AG04450 (cell line): ENCODE results near the gene LEFTY1. TPM values are rescaled to one million over a fixed set of nuclear protein-coding genes. Genes with fewer than 3 reads are reported as not detected.
"Not testable (repeated sequence)": the region's sequence is repeated elsewhere in the genome, so short reads cannot be mapped to it uniquely, and the experiment has no call there.

Source experiments
- CTCF ChIA-PET: fragments of 300-600, 350-600 bp; formaldehyde crosslinking; extraction: SDS; loops from one replicate; lab custom pipeline; 2022; ENCODE audit warnings: antibody characterized with exemption, inconsistent platforms; lab: Charles Lee
- POLR2A ChIA-PET: fragments of 350-600 bp; formaldehyde crosslinking; extraction: SDS; loops from one replicate; lab custom pipeline; 2021; ENCODE audit warnings: antibody characterized with exemption, inconsistent platforms; lab: Yijun Ruan, JAX
- DNase-seq: peaks from one replicate; pipeline ENCODE4 v3.0.0-alpha.2; 2011; ENCODE audit warnings: low read depth, low spot score
- H3K27ac ChIP-seq: one replicate; pipeline ENCODE4 v1.5.1; 2012; ENCODE audit warnings: low read depth, low read length, control low read depth
- H3K27me3 ChIP-seq: one replicate; pipeline ENCODE4 v1.6.0; 2012; ENCODE audit warnings: low read length; ENCODE audit not compliant: control insufficient read depth, insufficient read depth
- H3K4me3 ChIP-seq: 2 replicates; pipeline ENCODE4 v1.5.1; 2011; ENCODE audit warnings: mild to moderate bottlenecking, low read depth, low read length, control low read depth
- H3K9me3 ChIP-seq: 2 replicates; pipeline ENCODE4 v1.5.1; 2012; ENCODE audit warnings: low read length; ENCODE audit not compliant: control insufficient read depth, insufficient read depth
- CTCF ChIP-seq: IDR thresholded peaks from 2 replicates; pipeline ENCODE4 v1.5.1; 2011; ENCODE audit warnings: low read depth, low read length, control low read depth, inconsistent platforms
- polyA minus RNA-seq: library from RNA; depleted of rRNA, polyadenylated mRNA; stranded (reverse); fragments of >200 nt; gene quantifications from 2 replicates; pipeline ENCODE4 v1.2.3, GENCODE V29; 2011; rRNA and poly(A)+ RNA removed
- polyA plus RNA-seq: library from polyadenylated mRNA; depleted of rRNA; stranded (reverse); fragments of >200 nt; gene quantifications from 2 replicates; pipeline ENCODE4 v1.2.3, GENCODE V29; 2011; rRNA removed

The LEFTY1 gene, protein sequence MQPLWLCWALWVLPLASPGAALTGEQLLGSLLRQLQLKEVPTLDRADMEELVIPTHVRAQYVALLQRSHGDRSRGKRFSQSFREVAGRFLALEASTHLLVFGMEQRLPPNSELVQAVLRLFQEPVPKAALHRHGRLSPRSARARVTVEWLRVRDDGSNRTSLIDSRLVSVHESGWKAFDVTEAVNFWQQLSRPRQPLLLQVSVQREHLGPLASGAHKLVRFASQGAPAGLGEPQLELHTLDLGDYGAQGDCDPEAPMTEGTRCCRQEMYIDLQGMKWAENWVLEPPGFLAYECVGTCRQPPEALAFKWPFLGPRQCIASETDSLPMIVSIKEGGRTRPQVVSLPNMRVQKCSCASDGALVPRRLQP
- 0.05 TPM in 1 of 2 replicates, not detected in the other for polyA plus RNA-seq
- polyA minus RNA-seq: not detected in 2 replicates

- Histone ChIP-seq H3K4me3 (no peak within 1 kb of the TSS), H3K27me3 (no peaks in the 10 kb centered on the region), H3K27ac (no peak within 1 kb of the TSS), H3K9me3 (no peaks in the 10 kb centered on the region; the same call in 1 of the 2 replicates)
- POLR2A ChIA-PET: interaction anchor here (0.6 kb wide), 1 partner anchor 290 kb away, joined by 5 read pairs; no protein-coding TSS in a partner anchor
- no peak for TF ChIP-seq CTCF
- CTCF ChIA-PET: interaction anchor here (0.8 to 1.5 kb wide), 5 partner anchors 22 to 414 kb away, joined by 3 to 6 read pairs (median 3); no protein-coding TSS in a partner anchor
- no peak for DNase-seq
Observed at GRCh38 chr1:225888898-225889601, at the start of gene LEFTY1. Gene LEFTY1 (minus strand): TSS chr1:225889146. CDS start chr1:225889066, 80 bp downstream.

GRCh38 chr1:225937048-225937968, 48.4 kb upstream of the LEFTY1 start:
- no peak for DNase-seq
- no peak overlapping the region for H3K27ac ChIP-seq
- no peak for TF ChIP-seq CTCF
- no peak overlapping the region for H3K4me3 ChIP-seq
- no peaks in the 10 kb centered on the region; the same call in 1 of the 2 replicates for H3K9me3 ChIP-seq
- CTCF ChIA-PET: interaction anchor here (0.5 to 1.3 kb wide), 3 partner anchors 26 to 39 kb away, joined by 3 to 4 read pairs (median 3); no protein-coding TSS in a partner anchor
- peaks cover 3% of the 10 kb centered on the region for H3K27me3 ChIP-seq
- POLR2A ChIA-PET: interaction anchor here (0.9 kb wide), 1 partner anchor 13 kb away, joined by 3 read pairs; the partner anchor contains the start of gene PYCR2

DNA sequence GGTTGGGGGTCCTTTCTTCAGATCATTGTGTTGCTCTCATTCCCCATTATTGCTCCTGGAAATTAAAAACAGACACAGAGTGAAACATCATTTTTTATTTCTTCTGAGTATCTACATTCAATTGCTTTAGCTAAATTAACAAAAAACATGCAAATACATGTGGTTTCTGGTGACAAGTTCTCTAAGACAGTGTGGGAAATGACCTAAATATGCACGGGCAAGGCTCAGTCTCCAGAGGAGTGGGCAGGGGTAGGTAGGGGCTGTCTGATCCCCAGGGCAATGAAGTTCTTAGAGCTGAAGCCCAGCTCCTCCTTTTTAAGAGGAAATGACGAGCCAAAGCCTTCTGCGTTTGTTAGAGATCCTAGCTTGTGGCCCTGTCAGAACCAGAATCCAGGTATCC, 47.6 kb upstream of the LEFTY1 start:
- POLR2A ChIA-PET: interaction anchor here (0.9 kb wide), 1 partner anchor 13 kb away, joined by 3 read pairs; the partner anchor contains the start of gene PYCR2
- no peak for TF ChIP-seq CTCF
- CTCF ChIA-PET: interaction anchor here (1.3 kb wide), 1 partner anchor 25 kb away, joined by 4 read pairs; no protein-coding TSS in a partner anchor

DNA sequence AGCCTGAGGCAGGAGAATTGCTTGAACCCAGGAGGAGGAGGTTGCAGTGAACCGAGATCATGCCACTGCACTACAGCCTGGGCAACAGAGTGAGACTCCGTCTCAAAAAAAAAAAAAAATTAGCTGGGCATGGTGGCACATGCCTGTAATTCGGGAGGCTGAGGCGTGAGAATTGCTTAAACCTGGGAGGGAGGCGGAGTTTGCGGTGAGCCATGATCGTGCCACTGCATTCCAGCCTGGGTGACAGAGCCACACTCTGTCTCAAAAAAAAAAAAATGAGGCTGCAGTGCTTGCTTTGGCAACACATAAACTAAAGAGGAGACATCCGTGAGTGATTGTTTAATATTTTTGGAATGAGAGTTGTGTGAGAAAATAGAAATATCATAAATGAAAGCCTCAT, 47.1 kb upstream of the LEFTY1 start:
- ChIA-PET POLR2A (interaction anchor here (0.9 kb wide), 1 partner anchor 12 kb away, joined by 3 read pairs; the partner anchor contains the start of gene PYCR2), CTCF (interaction anchor here (1.3 kb wide), 1 partner anchor 25 kb away, joined by 4 read pairs; no protein-coding TSS in a partner anchor)
- not testable (repeated sequence) for DNase-seq, H3K4me3 ChIP-seq, H3K9me3 ChIP-seq, H3K27me3 ChIP-seq, H3K27ac ChIP-seq

More for the DNA sequence above, 47.6 kb upstream of the LEFTY1 start:
- no peaks in the 10 kb centered on the region; the same call in 1 of the 2 replicates for H3K9me3 ChIP-seq
- no peak for DNase-seq
- H3K27me3 ChIP-seq: peaks cover 2% of the 10 kb centered on the region
- no peak overlapping the region for H3K4me3 ChIP-seq
- H3K27ac ChIP-seq: no peak overlapping the region
